HG03432 (cell line): ENCODE measurements around the gene INTS2.
"Not testable (repeated sequence)": the region's sequence is repeated elsewhere in the genome, so short reads cannot be mapped to it uniquely, and the experiment has no call there.

Experiments used
- ATAC-seq: cut with Tn5 transposase; IDR thresholded peaks from one replicate; pipeline ENCODE4 v1.9.1; 2021; ENCODE audit warnings: mild to moderate bottlenecking, moderate library complexity; ENCODE audit not compliant: unreplicated experiment

The INTS2 gene

DNA sequence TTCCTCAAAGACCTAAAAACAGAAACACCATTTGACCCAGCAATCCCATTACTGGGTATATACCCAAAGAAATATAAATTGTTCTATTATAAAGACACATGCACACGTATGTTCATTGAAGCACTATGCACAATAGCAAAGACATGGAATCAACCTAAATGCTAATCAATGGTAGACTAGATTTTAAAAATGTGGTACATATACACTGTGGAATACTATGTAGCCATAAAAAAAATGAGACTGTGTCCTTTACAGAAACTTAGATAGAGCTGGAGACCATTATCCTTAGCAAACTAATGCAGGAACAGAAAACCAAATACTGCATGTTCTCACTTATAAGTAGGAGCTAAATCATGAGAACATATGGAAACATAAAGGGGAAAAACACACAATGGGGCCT lies 100.9 kb downstream of the INTS2 start:
- not testable (repeated sequence) for ATAC-seq

DNA sequence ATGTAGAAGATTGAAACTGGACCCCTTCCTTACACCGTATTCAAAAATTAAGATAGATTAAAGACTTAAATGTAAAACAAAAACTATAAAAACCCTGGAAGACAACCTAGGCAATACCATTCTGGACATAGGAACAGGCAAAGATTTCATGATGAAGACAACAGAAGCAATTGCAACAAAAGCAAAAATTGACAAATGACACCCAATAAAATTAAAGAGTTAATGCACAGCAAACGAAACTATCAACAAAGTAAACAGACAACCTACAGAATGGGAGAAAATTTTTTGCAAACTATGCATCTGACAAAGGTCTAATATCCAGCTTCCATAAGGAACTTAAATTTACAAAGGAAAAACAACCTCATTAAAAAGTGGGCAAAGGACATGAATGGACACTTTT lies 101.6 kb downstream of the INTS2 start:
- ATAC-seq, result not testable (repeated sequence)

DNA sequence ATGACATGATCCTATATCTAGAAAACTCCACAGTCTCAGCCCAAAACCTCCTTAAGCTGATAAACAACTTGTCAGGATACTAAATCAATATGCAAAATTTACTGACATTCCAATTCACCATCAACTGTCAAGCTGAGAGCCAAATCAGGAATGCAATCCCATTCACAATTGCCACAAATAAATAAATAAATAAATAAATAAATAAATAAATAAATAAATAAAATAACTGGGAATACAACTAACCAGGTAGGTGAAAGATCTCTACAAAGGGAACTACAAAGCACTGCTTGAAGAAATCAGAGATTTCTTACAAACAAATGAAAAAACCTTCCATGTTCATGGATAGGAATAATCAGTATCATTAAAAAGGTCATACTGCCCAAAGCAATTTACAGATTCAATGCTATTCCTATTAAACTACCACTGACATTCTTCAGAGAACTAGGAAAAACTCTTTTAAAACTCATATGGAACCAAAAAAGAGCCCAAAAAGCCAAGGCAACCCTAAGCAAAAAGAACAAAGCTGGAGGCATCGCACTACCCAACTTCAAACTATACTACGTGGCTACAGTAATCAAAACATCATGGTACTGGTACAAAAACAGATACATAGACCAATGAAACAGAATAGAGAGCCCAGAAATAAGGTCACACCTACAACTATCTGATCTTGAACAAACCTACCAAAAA lies 102.2 kb downstream of the INTS2 start:
- ATAC-seq, result no peak

GRCh38 chr17:61822326-61823285 lies 105.2 kb downstream of the INTS2 start:
- ATAC-seq, result no peak

- ATAC-seq, result no peak
Measured at GRCh38 chr17:61821655-61822054, 106.1 kb downstream of the INTS2 start.

DNA sequence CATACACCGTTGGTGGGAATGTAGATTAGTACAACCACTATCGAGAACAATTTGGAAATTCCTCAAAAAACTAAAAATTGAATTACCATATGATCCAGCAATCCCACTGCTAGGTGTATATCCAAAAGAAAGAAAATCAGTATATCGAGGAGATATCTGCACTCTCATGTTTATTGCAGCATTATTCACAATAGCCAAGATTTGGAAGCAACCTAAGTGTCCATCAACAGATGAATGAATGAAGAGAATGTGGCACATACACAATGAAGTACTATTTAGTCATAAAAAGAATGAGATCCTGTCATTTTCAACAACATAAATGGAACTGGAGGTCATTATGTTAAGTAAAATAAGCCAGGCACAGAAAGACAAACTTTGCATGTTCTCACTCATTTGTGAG lies 108.5 kb downstream of the INTS2 start:
- ATAC-seq, result not testable (repeated sequence)

DNA sequence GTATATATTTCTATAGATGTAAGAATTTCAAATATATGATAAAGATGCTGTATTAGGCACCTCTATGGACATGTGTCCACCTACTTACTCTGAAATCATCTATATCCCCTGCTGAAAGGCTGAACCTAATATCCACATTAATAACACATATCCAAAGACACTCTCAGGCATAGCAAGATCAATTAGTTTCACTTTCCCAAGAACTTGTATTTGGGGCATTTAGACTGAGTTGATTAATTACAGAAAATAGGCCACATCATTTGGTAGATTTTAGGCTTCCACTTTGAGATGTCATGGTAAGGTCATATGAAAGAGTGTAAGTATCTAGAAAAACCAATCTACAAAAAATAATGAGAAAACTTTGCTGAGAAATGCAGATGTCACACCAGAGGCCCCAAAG lies 109.6 kb downstream of the INTS2 start:
- no peak for ATAC-seq

GRCh38 chr17:61817452-61817851 lies 110.3 kb downstream of the INTS2 start:
- ATAC-seq, result no peak

DNA sequence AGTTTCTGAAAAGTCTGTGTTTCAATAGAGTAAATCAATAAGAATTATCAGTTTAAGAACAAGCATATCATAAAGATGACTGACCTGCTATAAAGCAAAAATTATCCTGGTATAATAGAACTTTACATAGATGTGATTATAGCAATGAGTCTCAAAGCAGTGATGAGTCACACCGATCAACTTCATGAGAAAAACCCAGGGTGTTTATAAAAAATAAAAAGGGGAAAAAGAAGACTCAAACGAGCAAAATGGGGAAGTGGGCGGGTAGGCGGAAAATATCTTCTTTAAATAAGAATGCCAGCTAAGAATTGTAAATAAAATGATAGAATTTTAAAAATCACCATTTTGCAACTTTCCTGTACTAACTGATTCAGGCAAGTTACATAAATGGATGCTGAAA lies 111.2 kb downstream of the INTS2 start:
- no peak for ATAC-seq

- ATAC-seq, result no peak
Measured at GRCh38 chr17:61815863-61816503, 111.8 kb downstream of the INTS2 start.
